Lower leg skin (tissue), 3 donors: ENCODE measurements around the gene ABCD1.

Experiments
- CTCF ChIP-seq, 3 donors: fragments of 450-650 bp; IDR thresholded peaks; one replicate each; pipeline ENCODE4 v1.5.1; 2016; ENCODE audit warnings: antibody characterized with exemption in 3 of 3, mild to moderate bottlenecking in 3 of 3, moderate library complexity in 2 of 3
- POLR2A ChIP-seq, 2 donors: fragments of 450-650 bp; IDR thresholded peaks; one replicate each; pipeline ENCODE4 v1.6.1; 2016 to 2017; ENCODE audit warnings: antibody characterized with exemption in 2 of 2, mild to moderate bottlenecking in 1 of 2, moderate library complexity in 1 of 2

DNA sequence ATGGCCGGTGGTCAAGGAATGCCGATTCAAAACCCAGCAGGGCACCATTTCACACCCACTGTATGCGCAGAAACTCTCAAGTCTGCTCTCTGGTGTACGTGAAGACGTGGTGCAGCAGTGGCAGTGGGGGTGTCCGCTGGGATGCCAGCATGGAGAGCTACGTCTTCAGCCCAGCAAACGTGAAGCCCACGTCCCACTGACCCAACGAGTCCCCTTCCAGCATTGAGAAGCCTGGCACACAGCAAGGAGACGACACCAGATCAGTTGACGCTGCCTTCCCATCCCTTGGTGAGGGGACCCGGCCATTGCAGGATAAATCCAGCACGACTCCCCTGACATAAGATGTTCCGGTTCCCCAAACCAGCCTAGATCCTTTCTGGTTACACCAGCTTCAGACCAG lies 37.2 kb downstream of the ABCD1 start:
- TF ChIP-seq POLR2A (IDR thresholded peaks at IDR 0.05), result no peak
- TF ChIP-seq CTCF (IDR thresholded peaks at IDR 0.05), result no peak
